ENCODE measurements around the gene OTOR.

OTOR gene

GRCh38 chr20:16748308-16748900 lies at the start of gene OTOR:
Gene OTOR, plus strand, starts transcription at chr20:16748358. Its CDS starts 44 bp downstream, at chr20:16748402.
- DNase-seq (ENCODE audit: low spot score), result no peak

- DNase-seq (ENCODE audit: low spot score), result no peak
These were observed 48.9 kb upstream of the OTOR start for GRCh38 chr20:16699293-16699692.

GRCh38 chr20:16701296-16701695 lies 46.9 kb upstream of the OTOR start:
- no peak for DNase-seq (ENCODE audit: low spot score)

- no peak for DNase-seq (ENCODE audit: low spot score)
These were observed 44.6 kb upstream of the OTOR start for GRCh38 chr20:16703570-16703969.

GRCh38 chr20:16707674-16708073 lies 40.5 kb upstream of the OTOR start:
- DNase-seq (ENCODE audit: low spot score), result no peak

GRCh38 chr20:16708602-16709001 lies 39.6 kb upstream of the OTOR start:
- DNase-seq (ENCODE audit: low spot score), result no peak

GRCh38 chr20:16709017-16709416 lies 39.1 kb upstream of the OTOR start:
- no peak for DNase-seq (ENCODE audit: low spot score)

GRCh38 chr20:16710781-16711180 lies 37.4 kb upstream of the OTOR start:
- DNase-seq (ENCODE audit: low spot score), result no peak

GRCh38 chr20:16711661-16712258 lies 36.4 kb upstream of the OTOR start:
- no peak for DNase-seq (ENCODE audit: low spot score)

GRCh38 chr20:16712511-16712947 lies 35.6 kb upstream of the OTOR start:
- DNase-seq (ENCODE audit: low spot score), result peak; percentile 56

GRCh38 chr20:16713066-16713465 lies 35.1 kb upstream of the OTOR start:
- DNase-seq (ENCODE audit: low spot score), result no peak

- DNase-seq (ENCODE audit: low spot score), result no peak
These were observed 33.9 kb upstream of the OTOR start for GRCh38 chr20:16714242-16714641.

- DNase-seq (ENCODE audit: low spot score), result peak; percentile 47
These were observed 33.4 kb upstream of the OTOR start for GRCh38 chr20:16714751-16715150.

- DNase-seq (ENCODE audit: low spot score), result no peak
These were observed 28.7 kb upstream of the OTOR start for GRCh38 chr20:16719421-16719820.

GRCh38 chr20:16729080-16729479 lies 19.1 kb upstream of the OTOR start:
- DNase-seq (ENCODE audit: low spot score), result peak; percentile 17

- DNase-seq (ENCODE audit: low spot score), result peak; percentile 93
These were observed 18.3 kb upstream of the OTOR start, which contains the start of gene SNRPB2 for GRCh38 chr20:16729565-16730460. Gene SNRPB2, plus strand, starts transcription at chr20:16730026. Its CDS starts 1,677 bp downstream, at chr20:16731703.

GRCh38 chr20:16732506-16733152 lies 15.5 kb upstream of the OTOR start:
- no peak for DNase-seq (ENCODE audit: low spot score)

GRCh38 chr20:16740365-16741072 lies 7.6 kb upstream of the OTOR start:
- no peak for DNase-seq (ENCODE audit: low spot score)

GRCh38 chr20:16744178-16744807 lies 3.9 kb upstream of the OTOR start:
- DNase-seq (ENCODE audit: low spot score), result peak; percentile 19

GRCh38 chr20:16745204-16745603 lies 3.0 kb upstream of the OTOR start:
- DNase-seq (ENCODE audit: low spot score), result no peak

- DNase-seq (ENCODE audit: low spot score), result no peak
These were observed 807 bp upstream of the OTOR start for GRCh38 chr20:16747291-16747811.
